Omental fat pad (tissue), 4 donors: ENCODE results near the gene BAZ2A. TPM values are rescaled to one million over a fixed set of nuclear protein-coding genes. Genes with fewer than 3 reads are reported as not detected.
"Not testable (repeated sequence)": the region's sequence is repeated elsewhere in the genome, so short reads cannot be mapped to it uniquely, and the experiment has no call there.

Experiments used
- ATAC-seq: fragments of 150-250 bp; one replicate; pipeline ENCODE4 v1.9.1; 2016; ENCODE audit warnings: mild to moderate bottlenecking, moderate library complexity; ENCODE audit not compliant: low FRiP score
- DNase-seq: peaks from one replicate; pipeline ENCODE4 v3.0.0-alpha.2; 2019; ENCODE audit warnings: low spot score
- total RNA-seq, 4 donors: library from RNA; depleted of rRNA; stranded (reverse); fragments of >200 nt; gene quantifications; one replicate each; pipeline ENCODE4 v1.1.0, GENCODE V29; 2016
- TF ChIP-seq, protein P1 (sequence below), 3 donors: fragments of 450-650 bp; IDR thresholded peaks; one replicate each; pipeline ENCODE4 v1.5.1; 2016 to 2017; ENCODE audit warnings: antibody characterized with exemption in 3 of 3, mild to moderate bottlenecking in 3 of 3, moderate library complexity in 2 of 3

BAZ2A gene
- total RNA-seq, 4 donors from 2014 or later: 43.1 to 124 (median 74.1) TPM

DNA sequence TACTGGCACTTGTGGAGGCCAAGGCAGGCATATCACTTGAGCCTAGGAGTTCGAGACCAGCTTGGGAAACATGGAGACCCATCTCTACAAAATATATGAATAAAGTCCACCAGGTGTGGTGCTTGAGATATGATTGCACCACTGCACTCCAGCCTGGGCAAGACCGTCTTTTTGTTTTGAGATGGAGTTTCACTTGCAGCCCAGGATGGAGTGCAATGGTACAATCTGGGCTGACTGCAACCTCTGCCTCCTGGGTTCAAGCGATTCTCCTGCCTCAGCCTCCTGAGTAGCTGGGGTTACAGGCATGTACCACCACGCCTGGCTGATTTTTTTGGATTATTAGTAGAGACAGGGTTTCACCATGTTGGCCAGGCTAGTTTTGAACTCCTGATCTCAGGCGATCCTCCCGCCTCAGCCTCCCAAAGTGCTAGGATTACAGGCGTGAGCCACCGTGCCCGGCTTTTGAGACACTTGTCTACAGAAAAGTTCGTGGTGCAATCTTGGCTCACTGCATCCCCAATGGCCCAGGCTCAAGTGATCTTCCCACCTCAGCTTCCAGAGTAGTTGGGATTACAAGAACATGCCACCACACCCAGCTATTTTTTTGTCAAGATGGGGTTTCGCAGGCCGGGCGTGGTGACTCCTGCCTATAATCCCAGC lies 32.0 kb upstream of the BAZ2A start:
- ATAC-seq (no peak), DNase-seq (no peak)
- TF ChIP-seq, protein P1, sequence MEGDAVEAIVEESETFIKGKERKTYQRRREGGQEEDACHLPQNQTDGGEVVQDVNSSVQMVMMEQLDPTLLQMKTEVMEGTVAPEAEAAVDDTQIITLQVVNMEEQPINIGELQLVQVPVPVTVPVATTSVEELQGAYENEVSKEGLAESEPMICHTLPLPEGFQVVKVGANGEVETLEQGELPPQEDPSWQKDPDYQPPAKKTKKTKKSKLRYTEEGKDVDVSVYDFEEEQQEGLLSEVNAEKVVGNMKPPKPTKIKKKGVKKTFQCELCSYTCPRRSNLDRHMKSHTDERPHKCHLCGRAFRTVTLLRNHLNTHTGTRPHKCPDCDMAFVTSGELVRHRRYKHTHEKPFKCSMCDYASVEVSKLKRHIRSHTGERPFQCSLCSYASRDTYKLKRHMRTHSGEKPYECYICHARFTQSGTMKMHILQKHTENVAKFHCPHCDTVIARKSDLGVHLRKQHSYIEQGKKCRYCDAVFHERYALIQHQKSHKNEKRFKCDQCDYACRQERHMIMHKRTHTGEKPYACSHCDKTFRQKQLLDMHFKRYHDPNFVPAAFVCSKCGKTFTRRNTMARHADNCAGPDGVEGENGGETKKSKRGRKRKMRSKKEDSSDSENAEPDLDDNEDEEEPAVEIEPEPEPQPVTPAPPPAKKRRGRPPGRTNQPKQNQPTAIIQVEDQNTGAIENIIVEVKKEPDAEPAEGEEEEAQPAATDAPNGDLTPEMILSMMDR (IDR thresholded peaks at IDR 0.05): no peak

DNA sequence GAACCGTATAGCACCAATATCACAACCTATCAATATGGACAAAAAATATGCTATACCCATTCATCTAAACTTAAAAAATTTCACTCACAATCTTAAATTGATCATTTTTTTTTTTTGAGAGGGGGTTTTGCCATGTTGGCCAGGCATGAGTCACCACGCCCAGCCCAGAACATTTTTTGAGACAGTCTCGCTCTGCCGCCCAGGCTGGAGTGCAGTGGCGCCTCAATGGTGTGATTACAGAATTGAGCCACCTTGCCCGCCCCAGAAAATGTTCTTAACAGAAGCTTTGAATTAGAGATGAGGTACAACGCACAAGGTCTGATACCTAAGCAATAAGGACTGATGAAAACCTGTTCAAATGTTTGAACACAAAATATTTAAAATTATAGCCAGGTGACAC lies 31.4 kb upstream of the BAZ2A start:
- ATAC-seq: no peak

DNA sequence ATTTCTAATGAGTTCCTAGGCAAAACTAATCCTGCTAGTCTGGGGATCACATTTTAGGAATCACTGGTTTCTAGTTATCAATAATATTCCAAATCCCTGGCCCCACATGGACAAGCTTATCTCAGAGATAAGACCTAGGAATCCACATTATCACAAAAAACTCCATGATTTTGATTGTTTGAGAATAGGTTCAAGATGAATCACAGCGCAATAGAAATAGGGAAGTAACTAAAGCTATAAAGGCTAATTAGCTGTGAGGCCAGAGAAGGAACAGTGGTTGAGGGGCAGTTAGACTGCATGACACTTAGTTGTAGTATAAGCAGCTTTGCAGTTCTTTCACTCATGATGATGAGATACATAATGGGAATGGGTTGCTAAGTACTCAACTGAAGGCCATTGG lies 28.8 kb upstream of the BAZ2A start:
- TF ChIP-seq, protein P1 (IDR thresholded peaks at IDR 0.05): no peak
- ATAC-seq (no peak), DNase-seq (no peak)

More for the DNA sequence above, 31.4 kb upstream of the BAZ2A start:
- TF ChIP-seq, protein P1 (IDR thresholded peaks at IDR 0.05): no peak
- DNase-seq: no peak

DNA sequence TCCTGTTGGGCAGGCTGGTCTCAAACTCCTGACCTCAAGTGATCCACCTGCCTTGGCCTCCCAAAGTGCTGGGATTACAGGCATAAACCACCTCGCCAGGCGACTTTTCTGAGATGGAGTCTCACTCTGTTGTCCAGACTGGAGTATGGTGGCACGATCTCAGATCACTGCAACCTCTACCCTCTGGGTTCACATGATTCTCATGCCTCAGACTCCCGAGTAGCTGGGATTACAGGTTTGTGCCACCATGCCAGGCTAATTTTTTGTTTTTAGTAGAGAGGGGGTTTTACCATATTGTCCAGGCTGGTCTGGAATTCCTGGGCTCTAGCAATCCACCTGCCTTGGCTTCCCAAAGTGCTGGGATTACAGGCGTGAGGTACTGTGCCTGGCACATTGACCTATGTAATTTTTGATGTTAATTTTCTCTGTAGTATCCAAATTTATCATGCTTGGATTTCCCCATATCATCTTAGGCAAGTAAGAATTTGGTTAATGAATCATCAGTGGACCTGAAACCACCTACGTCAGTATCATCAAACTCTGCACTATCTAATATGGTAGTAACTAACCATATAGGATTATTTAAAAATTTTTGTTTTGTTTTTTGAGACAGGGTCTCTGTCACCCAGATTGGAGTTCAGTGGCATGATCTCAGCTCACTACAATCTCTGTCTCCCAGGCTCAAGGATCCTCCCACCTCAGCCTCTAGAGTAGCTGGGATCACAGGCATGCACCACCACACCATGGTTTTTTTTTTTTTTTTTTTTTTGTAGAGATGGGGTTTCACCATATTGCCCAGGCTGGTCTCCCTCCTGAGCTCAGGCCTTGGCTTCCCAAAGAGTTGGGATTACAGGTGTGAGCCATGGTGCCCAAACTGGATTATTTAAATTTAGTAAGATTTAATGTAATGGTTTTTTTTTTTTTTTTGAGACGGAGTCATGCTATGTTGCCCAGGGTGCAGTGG lies 27.6 kb upstream of the BAZ2A start:
- ATAC-seq: no peak

DNA sequence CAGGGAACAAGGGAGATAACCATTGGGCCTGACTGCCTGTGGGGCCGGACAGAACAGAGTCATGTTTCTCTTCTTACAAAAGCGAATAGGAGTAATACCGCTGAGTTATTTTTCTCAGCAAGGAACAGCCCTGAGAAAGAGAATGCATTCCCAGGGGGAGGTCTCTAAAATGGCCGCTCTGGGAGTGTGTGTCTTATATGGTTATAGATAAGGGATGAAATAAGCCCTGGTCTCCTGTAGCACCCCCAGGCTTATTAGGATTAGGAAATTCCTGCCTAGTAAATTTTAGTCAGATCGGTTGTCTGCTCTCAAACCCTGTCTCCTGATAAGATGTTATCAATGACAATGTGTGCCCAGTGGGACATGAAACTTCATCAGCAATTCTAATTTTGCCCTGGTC lies 23.7 kb upstream of the BAZ2A start:
- ATAC-seq, DNase-seq: not testable (repeated sequence)

More for the DNA sequence above, 27.6 kb upstream of the BAZ2A start:
- TF ChIP-seq, protein P1 (IDR thresholded peaks at IDR 0.05): no peak
- DNase-seq: no peak

DNA sequence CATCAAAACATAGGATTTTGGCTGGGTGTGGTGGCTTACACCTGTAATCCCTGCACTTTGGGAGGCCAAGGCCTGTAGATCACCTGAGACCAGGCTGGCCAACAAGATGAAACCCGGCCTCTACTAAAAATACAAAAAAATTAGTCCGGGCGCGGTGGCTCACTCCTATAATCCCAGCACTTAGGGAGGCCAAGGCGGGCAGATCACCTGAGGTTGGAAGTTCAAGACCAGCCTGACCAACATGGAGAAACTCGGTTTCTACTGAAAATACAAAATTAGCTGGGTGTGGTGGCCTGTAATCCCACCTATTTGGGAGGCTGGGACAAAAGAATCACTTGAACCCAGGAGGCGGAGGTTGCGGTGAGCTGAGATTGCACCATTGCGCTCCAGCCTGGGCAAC lies 17.9 kb upstream of the BAZ2A start:
- not testable (repeated sequence) for DNase-seq, ATAC-seq

DNA sequence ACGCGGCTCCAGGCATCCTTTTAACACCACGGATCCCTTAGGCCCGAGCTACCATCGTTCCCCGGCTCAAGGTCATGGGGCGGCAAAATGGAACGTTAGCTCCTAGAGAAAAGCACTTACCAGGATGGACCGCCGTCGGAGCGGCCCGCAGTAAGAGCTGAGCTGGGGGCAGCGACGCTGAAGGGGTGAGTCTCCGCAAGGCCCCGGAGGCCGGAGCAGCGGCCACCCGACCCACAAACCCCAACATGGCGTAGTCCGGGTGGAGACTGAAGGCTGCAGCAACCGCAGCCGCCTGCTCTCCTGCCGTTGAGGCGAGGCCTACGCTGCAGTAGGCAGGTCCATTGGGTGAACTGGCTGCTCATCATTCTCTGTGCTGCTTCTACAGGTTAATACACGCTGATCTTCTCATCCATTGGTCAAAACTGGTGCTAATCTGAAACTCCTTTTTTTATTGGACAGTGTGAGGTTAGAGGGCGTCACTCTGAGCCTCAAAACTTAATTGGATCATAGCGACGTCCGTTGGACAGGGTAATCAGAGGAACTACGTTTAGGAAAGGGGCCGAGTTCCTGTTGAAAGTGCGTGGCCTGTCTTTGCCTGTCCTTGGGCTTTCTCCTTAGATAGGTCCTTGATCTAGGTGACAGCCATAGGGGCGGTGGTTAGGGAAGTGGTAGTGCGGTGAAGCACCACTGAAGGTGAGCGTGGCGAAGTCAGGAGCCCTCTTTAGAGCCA lies 15.8 kb upstream of the BAZ2A start, which contains the start of gene ATP5F1B:
ATP5F1B (minus strand) TSS at position 268 of the 730 bp plus-strand sequence; CDS start at position 247, 21 bp downstream.
- DNase-seq (peak; percentile 92), ATAC-seq (peak; percentile 100)
- TF ChIP-seq, protein P1 (IDR thresholded peaks at IDR 0.05): no peak
